Measurements from ENCODE around the gene LRRC49. TPM values are rescaled to one million over a fixed set of nuclear protein-coding genes. Genes with fewer than 3 reads are reported as not detected.

Gene LRRC49
- total RNA-seq, 1 experiment from 2014 or later, result 12.5 TPM

DNA sequence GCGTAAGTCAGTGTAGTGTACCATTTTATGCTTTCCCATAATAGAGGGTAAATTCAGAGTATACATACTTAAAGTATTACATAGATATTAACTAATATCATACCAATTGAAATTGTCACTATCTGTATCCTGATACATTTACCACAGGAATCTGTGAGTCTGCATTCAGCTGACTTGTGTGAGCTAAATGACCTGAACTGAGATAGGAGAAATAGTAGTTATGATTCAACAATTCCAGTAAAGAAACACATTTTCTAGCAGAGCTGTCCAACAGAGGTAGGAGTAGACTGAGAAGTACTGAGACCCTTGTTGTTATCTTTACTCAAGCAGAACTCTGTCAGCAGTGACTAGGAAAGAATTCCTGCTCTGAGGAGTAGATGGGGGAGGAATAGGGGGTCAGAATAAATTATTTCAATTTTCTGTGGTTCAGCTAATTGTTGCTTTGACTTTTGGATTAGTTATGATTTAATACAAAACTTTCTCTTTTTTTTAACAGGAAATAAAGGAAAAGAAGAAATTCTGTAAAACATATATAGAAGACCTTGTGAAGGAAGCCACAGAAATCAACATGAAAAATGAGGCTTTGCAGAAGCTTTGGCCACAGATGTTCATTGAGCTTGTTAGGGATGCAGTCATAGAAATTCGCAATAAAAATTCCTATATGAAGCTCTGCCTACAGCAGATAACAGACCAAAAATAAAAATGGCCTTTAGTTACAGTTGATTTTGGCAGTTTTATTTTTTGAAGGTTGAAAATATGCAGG lies 156.5 kb downstream of the LRRC49 start:
- no peak for DNase-seq (ENCODE audit: extremely low read depth, low read depth)

DNA sequence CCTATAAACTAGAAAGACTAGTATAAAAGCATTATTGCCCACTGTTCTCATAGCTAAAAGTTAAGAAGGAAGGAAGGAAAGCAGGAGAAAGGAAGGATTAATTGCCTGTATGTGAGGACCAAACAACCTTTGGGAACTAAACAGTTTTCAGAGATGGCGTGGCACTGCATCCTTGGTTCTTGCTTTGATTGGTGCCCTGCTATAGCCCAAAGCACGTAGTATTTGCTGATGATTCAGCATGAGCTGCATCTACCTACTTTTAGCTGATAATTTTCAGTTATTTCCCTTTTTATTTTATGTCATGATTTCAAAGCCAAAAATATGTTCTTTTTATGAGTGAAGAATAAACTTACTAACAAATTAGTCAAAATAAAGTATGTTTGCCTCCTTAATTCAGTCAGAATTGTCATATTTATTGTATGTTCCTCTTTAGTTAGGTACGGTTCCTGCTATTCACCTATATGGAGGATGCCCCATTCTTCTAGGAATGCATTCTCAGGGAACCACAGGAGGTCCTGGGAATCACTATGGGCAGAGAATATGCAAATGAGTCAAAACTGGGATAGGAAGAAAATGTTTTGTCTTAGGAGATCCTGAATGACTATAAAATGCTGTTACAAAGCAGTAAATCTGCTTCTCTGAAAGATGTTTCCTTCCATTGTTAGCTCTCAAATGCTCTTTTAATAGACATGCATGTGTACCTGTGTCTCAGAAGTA lies 157.2 kb downstream of the LRRC49 start:
- no peak for DNase-seq (ENCODE audit: extremely low read depth, low read depth)

DNA sequence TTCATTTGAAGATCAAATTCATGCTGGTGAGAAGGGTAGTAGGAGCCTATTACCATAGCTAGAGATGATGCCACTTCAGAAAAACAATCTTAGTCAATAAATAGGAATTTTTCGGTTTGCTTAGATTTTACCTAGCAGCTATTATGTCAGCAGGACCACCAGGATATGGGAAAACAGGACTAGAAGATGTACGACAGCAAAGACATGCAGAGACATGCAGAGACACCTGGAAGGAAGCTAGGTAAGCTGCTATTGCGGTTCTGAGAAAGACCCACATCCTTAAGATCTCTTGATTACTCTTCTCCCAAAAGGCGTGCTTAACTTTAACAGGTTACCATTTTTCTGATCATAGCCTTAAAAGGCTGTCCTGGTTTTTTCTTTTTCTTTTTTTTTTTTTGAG lies 157.8 kb downstream of the LRRC49 start:
- no peak for DNase-seq (ENCODE audit: extremely low read depth, low read depth)

DNA sequence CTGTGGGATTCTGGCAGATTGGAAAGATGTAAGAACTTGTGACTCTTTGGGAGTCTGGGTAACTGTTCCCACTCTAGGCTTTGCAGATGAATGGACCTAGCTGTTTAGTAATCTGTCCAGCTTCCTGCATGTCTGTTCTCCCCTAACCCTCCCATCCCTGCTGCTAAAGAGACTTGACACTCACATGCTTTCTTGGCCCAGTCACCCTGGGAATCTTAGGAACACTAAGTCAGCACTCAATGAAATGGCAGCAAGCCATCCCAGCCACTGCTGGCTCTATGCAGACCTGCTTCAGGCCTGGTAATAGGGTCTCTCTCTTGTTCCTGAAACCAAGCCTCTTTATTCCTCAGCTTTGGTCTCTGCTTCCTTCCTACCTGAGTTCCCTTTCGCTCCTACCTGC lies 158.9 kb downstream of the LRRC49 start:
- DNase-seq (ENCODE audit: extremely low read depth, low read depth), result no peak

GRCh38 chr15:71052356-71052755 lies 159.7 kb downstream of the LRRC49 start:
- DNase-seq (ENCODE audit: extremely low read depth, low read depth), result no peak

GRCh38 chr15:71054286-71054952 lies 161.8 kb downstream of the LRRC49 start:
- no peak for DNase-seq (ENCODE audit: extremely low read depth, low read depth)

- peak; percentile 26 for DNase-seq (ENCODE audit: extremely low read depth, low read depth)
Measured at GRCh38 chr15:71055461-71055860, 162.8 kb downstream of the LRRC49 start.

- DNase-seq (ENCODE audit: extremely low read depth, low read depth), result no peak
Measured at GRCh38 chr15:71056111-71056510, 163.5 kb downstream of the LRRC49 start.

GRCh38 chr15:71057143-71057542 lies 164.5 kb downstream of the LRRC49 start:
- no peak for DNase-seq (ENCODE audit: extremely low read depth, low read depth)

DNA sequence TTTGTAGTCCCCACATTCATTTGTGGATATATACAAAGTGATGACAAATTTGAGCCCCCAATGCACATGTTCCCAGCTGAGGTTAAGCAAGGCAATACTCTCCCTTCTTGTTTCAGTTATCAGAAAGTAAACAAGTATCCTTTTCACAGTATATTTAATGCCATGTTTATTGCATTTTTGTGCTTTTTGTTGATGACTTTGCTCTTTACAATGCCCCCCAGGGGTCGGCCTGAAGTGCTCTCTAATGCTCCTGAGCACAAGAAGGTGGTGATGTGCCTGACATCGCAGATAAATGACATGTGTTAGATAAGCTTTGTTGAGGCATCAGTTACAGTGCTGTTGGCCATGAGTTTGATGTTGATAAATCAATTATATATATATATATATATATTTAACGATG lies 165.0 kb downstream of the LRRC49 start:
- no peak for DNase-seq (ENCODE audit: extremely low read depth, low read depth)

DNA sequence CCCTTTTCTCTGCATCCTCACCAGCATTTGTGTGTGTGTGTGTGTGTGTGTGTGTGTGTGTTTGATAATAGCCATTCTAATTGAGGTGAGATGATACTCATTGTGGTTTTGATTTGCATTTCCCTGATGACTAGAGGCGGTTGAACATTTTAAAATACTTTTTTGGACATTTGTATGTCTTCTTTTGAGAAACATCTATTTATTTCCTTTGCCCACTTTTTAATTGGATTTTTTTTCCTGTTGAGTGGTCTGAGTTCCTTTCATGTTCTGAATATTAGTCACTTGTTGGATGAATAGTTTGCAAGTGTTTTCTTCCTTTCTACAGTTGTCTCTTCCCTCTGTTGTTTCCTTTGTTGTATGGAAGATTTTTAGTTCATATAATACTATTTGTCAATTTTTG lies 168.4 kb downstream of the LRRC49 start:
- no peak for DNase-seq (ENCODE audit: extremely low read depth, low read depth)

DNA sequence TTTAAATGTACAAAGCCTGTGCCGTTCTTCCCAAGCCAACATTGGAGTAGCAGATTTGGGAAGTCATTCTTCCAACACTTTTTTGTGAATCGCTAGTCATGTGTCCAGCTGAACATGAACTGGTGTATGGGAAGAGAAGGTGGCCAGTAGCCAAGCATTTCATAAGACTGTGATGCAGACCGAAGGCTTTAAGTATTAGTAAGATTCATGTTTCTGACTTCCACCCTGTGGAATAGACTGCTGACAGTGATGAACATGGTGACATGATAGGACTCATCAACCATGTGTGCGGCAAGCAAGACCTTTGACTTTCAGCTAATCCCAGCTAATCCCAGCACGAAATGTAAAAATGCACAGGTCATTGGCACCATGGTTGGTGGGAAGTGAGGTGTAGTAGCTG lies 174.4 kb downstream of the LRRC49 start:
- DNase-seq (ENCODE audit: extremely low read depth, low read depth), result no peak

DNA sequence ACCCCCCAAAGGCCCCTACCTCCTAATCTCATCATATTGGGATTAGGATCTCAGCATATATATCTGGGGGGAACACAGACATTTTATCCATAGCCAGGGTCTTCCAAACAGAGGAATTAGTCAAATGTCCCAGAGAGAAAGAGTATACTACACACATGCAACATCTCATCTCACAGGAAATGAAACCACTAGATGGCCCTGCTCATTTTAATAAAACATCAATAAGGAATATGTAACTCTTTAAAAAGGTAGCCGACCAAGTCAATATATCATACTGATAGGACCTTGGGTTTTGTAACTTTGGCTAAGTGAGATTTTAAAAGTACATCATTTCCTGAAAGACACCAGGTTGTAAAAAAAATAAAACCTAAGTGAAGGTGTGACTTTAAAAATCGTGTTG lies 177.1 kb downstream of the LRRC49 start:
- no peak for DNase-seq (ENCODE audit: extremely low read depth, low read depth)

DNA sequence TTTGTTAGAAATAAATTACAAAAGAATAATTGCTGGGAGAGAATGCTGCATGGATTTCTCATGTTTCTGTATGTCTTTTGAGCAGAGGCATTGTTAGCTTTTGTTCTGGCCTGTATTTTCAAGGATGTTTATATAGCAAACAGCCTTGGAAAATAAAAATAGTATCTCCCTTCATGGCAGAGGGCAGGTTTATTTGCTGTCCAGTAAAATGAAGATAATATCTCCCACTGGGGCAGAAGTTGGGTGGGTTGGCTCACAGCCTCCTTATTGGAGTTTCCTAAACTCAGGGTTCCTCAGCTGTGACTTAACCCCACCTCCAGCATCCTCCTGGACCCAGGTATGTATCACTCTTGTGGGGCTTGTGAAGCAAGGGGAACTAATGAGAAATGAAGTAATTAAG lies 178.9 kb downstream of the LRRC49 start:
- DNase-seq (ENCODE audit: extremely low read depth, low read depth), result no peak

- DNase-seq (ENCODE audit: extremely low read depth, low read depth), result no peak
Measured at GRCh38 chr15:71072423-71072822, 179.8 kb downstream of the LRRC49 start.

DNA sequence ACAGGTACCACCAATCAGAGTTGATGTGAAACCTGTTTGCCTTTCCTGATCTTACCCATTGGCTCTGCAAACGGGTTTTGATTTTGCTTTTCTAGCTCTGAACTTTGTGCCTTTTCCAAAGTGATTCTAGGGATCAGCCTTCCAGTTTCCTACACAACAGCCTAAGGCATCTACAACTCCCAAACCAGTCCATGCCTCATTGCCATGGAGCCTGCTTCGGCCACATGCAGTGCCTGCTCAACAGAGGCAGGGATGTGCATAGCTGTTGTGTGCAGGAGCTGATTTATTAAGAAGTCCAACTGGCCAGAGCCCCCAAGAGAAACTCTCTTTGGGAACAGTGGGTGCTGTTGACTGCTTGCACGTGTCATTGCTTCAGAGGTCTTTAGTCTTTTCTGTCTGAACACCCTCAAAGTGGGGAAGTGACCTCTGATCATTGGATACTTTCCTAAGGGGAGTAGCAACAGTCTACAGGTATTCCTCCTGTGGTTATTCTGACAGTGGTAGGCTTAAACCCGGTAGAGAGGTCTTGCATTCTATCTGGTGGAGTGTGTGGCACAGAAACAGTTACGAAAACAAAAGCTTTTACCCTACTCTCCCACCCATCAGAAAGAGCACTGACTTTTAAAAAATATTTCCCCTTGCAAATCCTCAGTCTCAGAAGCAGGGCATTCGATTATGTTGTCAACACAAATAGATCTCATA lies 186.0 kb downstream of the LRRC49 start:
- no peak for DNase-seq (ENCODE audit: extremely low read depth, low read depth)

GRCh38 chr15:71079208-71080044 lies 186.8 kb downstream of the LRRC49 start:
- DNase-seq (ENCODE audit: extremely low read depth, low read depth), result no peak

DNA sequence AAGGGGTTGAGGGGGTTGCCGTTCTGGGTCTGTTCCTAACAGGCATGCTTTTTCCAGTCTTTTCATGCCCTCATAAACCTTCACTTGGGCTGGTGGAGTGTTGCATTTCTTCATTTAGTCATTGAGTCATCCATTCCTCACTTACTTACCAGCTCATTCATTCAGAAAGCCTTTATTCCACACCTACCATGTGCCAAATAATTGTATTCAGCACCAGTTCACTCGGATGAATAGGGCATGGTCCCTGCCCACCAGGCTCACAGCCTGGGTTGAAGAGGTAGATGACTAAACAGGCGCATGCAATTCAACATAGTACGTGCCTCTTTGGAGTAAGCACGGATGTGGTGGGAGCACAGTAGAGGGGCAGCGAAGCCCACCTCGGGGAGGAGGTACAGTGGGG lies 187.5 kb downstream of the LRRC49 start:
- DNase-seq (ENCODE audit: extremely low read depth, low read depth), result no peak

DNA sequence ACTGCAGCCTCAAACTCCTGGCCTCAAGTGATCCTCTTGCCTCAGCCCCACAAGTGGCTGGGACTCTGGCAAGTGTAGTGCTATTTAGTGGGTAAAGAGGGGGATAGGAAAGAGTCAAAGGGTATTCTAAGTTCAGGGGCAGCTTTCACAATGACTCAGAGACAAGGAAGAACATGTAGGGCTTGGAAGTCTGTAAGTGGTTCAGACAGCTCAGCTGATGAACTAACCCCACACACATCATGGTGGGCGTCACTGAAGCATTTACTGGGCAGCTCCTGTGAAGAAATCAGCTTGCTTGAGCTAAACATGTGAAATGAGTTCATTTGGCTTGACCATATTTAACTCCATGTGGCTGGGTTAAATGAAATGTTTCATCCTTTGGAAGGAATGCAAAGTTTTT lies 188.1 kb downstream of the LRRC49 start:
- DNase-seq (ENCODE audit: extremely low read depth, low read depth), result no peak

DNA sequence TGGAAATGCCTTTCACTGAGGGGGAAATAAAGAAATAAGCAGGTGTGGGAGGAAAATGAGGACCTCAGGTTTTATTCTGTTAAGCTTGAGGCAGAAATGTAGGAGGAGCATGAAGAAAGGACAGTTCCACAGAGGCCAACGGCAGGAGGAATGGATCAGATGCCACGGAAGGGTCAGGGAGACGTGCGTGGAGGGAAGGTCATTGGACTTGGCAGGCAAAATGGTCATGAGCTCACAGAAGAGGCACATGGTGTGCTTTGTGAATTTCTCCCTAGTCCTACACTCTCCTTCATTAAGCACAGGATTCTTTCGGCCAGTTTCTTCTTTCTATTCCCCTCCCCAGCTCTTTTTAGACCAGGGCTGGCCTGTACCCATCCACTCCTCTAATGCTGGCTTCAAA lies 190.2 kb downstream of the LRRC49 start:
- DNase-seq (ENCODE audit: extremely low read depth, low read depth), result no peak
